Measurements from ENCODE around the gene RBPMS2. TPM values are rescaled to one million over a fixed set of nuclear protein-coding genes. Genes with fewer than 3 reads are reported as not detected.
"Not testable (repeated sequence)": the region's sequence is repeated elsewhere in the genome, so short reads cannot be mapped to it uniquely, and the experiment has no call there.

RBPMS2 gene
- total RNA-seq, 4 donors from 2014 or later = 0.15 to 1.8 (median 1.1) TPM; not detected in 1

GRCh38 chr15:64742385-64742784 lies 33.0 kb downstream of the RBPMS2 start:
- no peak overlapping the region for H3K4me3 ChIP-seq (ENCODE audit: low read depth, poor library complexity, severe bottlenecking)
- WGBS, 2 donors = 75 to 82% methylated on average over 8 of the region's 8 CpGs
- no peak for DNase-seq (ENCODE audit: low spot score in 2 of 2)
- no peak for TF ChIP-seq CTCF (IDR thresholded peaks at IDR 0.05)
- intact Hi-C loops (cut with DNase I; ENCODE audit: low total_unique reads) = no loop called here

GRCh38 chr15:64741708-64742107 lies 33.7 kb downstream of the RBPMS2 start:
- H3K4me3 ChIP-seq (ENCODE audit: low read depth, poor library complexity, severe bottlenecking); DNase-seq (ENCODE audit: low spot score in 2 of 2); intact Hi-C loops (cut with DNase I; ENCODE audit: low total_unique reads): not testable (repeated sequence)
- WGBS, 2 donors = 91 to 94% methylated on average over 16 of the region's 16 CpGs

GRCh38 chr15:64740311-64741170 lies 34.8 kb downstream of the RBPMS2 start:
- 58 to 59% methylated on average over 31 of the region's 31 CpGs for WGBS, 2 donors
- intact Hi-C loops (cut with DNase I; ENCODE audit: low total_unique reads) = no loop called here
- H3K4me3 ChIP-seq (ENCODE audit: low read depth, poor library complexity, severe bottlenecking) = no peak overlapping the region

GRCh38 chr15:64739577-64740143 lies 35.7 kb downstream of the RBPMS2 start:
- WGBS, 2 donors = 73 to 80% methylated on average over 9 of the region's 9 CpGs
- TF ChIP-seq POLR2A (IDR thresholded peaks at IDR 0.05) (no peak), CTCF (IDR thresholded peaks at IDR 0.05) (no peak)
- intact Hi-C loops (cut with DNase I; ENCODE audit: low total_unique reads) = loop anchor here (10.0 kb wide), 1 partner anchor 305 kb away; the partner anchor contains the start of gene SLC51B
- H3K4me3 ChIP-seq (ENCODE audit: low read depth, poor library complexity, severe bottlenecking) = no peak overlapping the region
- DNase-seq (ENCODE audit: low spot score in 2 of 2) = no peak

More at GRCh38 chr15:64740311-64741170, 34.8 kb downstream of the RBPMS2 start:
- TF ChIP-seq POLR2A (IDR thresholded peaks at IDR 0.05) (no peak), CTCF (IDR thresholded peaks at IDR 0.05) (no peak)
- DNase-seq (ENCODE audit: low spot score in 2 of 2) = no peak

GRCh38 chr15:64739156-64739555 lies 36.2 kb downstream of the RBPMS2 start:
- WGBS, 2 donors = 71 to 76% methylated on average over 7 of the region's 7 CpGs
- intact Hi-C loops (cut with DNase I; ENCODE audit: low total_unique reads) = loop anchor here (10.0 kb wide), 1 partner anchor 306 kb away; the partner anchor contains the start of gene SLC51B
- no peak for DNase-seq (ENCODE audit: low spot score in 2 of 2)
- no peak overlapping the region for H3K4me3 ChIP-seq (ENCODE audit: low read depth, poor library complexity, severe bottlenecking)
- TF ChIP-seq CTCF (IDR thresholded peaks at IDR 0.05) = no peak
- no peak for TF ChIP-seq POLR2A (IDR thresholded peaks at IDR 0.05)

Data from lower leg skin (tissue), 4 donors.